Subcutaneous adipose tissue (tissue), 4 donors: ENCODE results near the gene KCNMA1. TPM values are rescaled to one million over a fixed set of nuclear protein-coding genes. Genes with fewer than 3 reads are reported as not detected.

Experiments
- CTCF ChIP-seq: fragments of 450-650 bp; IDR thresholded peaks from one replicate; pipeline ENCODE4 v1.5.1; 2016; ENCODE audit warnings: low read depth, mild to moderate bottlenecking, control low read depth, antibody characterized with exemption, moderate library complexity
- total RNA-seq, 4 donors: library from RNA; depleted of rRNA; stranded (reverse); fragments of >200 nt; gene quantifications; one replicate each; pipeline ENCODE4 v1.1.0, GENCODE V29; 2016

The KCNMA1 gene
- total RNA-seq, 4 donors from 2014 or later, result 10.3 to 91.5 (median 23.8) TPM

- no peak for TF ChIP-seq CTCF
Measured at GRCh38 chr10:76915316-76915715, 722.3 kb downstream of the KCNMA1 start.

GRCh38 chr10:76911184-76911583 lies 726.4 kb downstream of the KCNMA1 start:
- TF ChIP-seq CTCF, result no peak

GRCh38 chr10:76910184-76910962 lies 727.2 kb downstream of the KCNMA1 start:
- no peak for TF ChIP-seq CTCF

GRCh38 chr10:76906256-76906655 lies 731.4 kb downstream of the KCNMA1 start:
- no peak for TF ChIP-seq CTCF

GRCh38 chr10:76905251-76905650 lies 732.4 kb downstream of the KCNMA1 start:
- no peak for TF ChIP-seq CTCF

- TF ChIP-seq CTCF, result no peak
Measured at GRCh38 chr10:76903387-76903945, 734.1 kb downstream of the KCNMA1 start.

- TF ChIP-seq CTCF, result no peak
Measured at GRCh38 chr10:76902949-76903348, 734.7 kb downstream of the KCNMA1 start.
